Cardiac muscle cell (in vitro differentiated cells and primary cell): ENCODE measurements around the gene AP4B1. TPM values are rescaled to one million over a fixed set of nuclear protein-coding genes. Genes with fewer than 3 reads are reported as not detected.

Experiments
- DNase-seq, 2 donors: peaks; one replicate each; pipeline versions ENCODE4 v3.0.0 to v3.0.0-alpha.2; 2010 to 2017; ENCODE audit warnings: low read depth in 1 of 2, low spot score in 1 of 2
- H3K27ac ChIP-seq: fragments of 200-600 bp; sonication (generic); 2 replicates; pipeline ENCODE4 v1.5.1; 2016
- H3K27me3 ChIP-seq: fragments of 200-600 bp; sonication (generic); 2 replicates; pipeline ENCODE4 v1.6.0; 2016; ENCODE audit warnings: control low read depth
- H3K36me3 ChIP-seq: fragments of 200-600 bp; sonication (generic); 2 replicates; pipeline ENCODE4 v1.5.1; 2016; ENCODE audit warnings: control low read depth
- H3K4me1 ChIP-seq: fragments of 200-600 bp; sonication (generic); 2 replicates; pipeline ENCODE4 v1.8.1; 2017; ENCODE audit warnings: low read depth, mild to moderate bottlenecking, mixed run types
- H3K4me3 ChIP-seq: fragments of 200-600 bp; sonication (generic); 2 replicates; pipeline ENCODE4 v1.5.1; 2016; ENCODE audit warnings: mild to moderate bottlenecking
- H3K9me3 ChIP-seq: fragments of 200-600 bp; sonication (generic); 2 replicates; pipeline ENCODE4 v1.5.1; 2017; ENCODE audit warnings: low read depth, mild to moderate bottlenecking, control low read depth
- CTCF ChIP-seq: IDR thresholded peaks from 2 replicates; pipeline ENCODE4 v1.5.1; 2012; ENCODE audit warnings: low read depth, mild to moderate bottlenecking, low read length
- polyA plus RNA-seq: library from polyadenylated mRNA; unstranded; fragments of >200 nt; fragmentation: Nextera tagmentation; extraction: Ambion mirVana; gene quantifications from 2 replicates; pipeline ENCODE4 v1.2.1, GENCODE V29; 2016
- total RNA-seq: library from RNA; depleted of rRNA; stranded (reverse); fragments of >200 nt; gene quantifications from 2 replicates; pipeline ENCODE4 v1.2.3, GENCODE V29; 2016

The AP4B1 gene
- total and polyA plus RNA-seq, 2 experiments from 2014 or later: 18.3 to 18.8 TPM

- DNase-seq: no peak
- H3K27me3 ChIP-seq: no peaks in the 10 kb centered on the region
- TF ChIP-seq CTCF: no peak
- H3K36me3 ChIP-seq: no peaks in the 10 kb centered on the region
- H3K9me3 ChIP-seq: no peaks in the 10 kb centered on the region
- H3K4me3 ChIP-seq: no peak overlapping the region
- H3K4me1 ChIP-seq: no peaks in the 10 kb centered on the region
- no peak overlapping the region for H3K27ac ChIP-seq
These were observed 45.0 kb downstream of the AP4B1 start for GRCh38 chr1:113859478-113860175.

GRCh38 chr1:113858982-113859381 is 45.6 kb downstream of the AP4B1 start:
- Histone ChIP-seq H3K4me3 (no peak overlapping the region), H3K9me3 (no peaks in the 10 kb centered on the region), H3K4me1 (no peaks in the 10 kb centered on the region), H3K36me3 (no peaks in the 10 kb centered on the region), H3K27ac (no peak overlapping the region), H3K27me3 (no peaks in the 10 kb centered on the region)
- no peak for DNase-seq
- no peak for TF ChIP-seq CTCF

DNA sequence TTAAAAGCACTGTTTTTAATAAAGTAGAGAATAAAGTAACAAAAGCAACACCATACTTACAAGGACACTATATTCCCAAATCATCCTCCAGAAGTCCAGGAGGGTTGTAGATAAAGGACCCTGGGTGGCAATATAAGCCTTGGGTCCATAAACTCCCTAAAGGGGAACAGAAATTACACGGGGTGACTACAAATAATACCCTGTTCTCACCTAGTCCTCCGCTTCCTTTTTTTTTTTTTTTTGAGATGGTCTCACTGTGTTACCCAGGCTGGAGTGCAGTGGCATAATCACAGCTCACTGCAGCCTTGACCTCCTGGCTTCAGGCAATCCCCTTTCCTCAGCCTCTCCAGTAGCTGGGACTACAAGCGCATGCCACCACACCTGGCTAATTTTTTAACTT is 46.2 kb downstream of the AP4B1 start:
- H3K36me3 ChIP-seq: no peaks in the 10 kb centered on the region
- H3K4me1 ChIP-seq: no peaks in the 10 kb centered on the region
- no peak for DNase-seq
- H3K4me3 ChIP-seq: no peak overlapping the region
- no peaks in the 10 kb centered on the region for H3K27me3 ChIP-seq
- H3K9me3 ChIP-seq: no peaks in the 10 kb centered on the region
- no peak overlapping the region for H3K27ac ChIP-seq
- TF ChIP-seq CTCF: no peak

DNA sequence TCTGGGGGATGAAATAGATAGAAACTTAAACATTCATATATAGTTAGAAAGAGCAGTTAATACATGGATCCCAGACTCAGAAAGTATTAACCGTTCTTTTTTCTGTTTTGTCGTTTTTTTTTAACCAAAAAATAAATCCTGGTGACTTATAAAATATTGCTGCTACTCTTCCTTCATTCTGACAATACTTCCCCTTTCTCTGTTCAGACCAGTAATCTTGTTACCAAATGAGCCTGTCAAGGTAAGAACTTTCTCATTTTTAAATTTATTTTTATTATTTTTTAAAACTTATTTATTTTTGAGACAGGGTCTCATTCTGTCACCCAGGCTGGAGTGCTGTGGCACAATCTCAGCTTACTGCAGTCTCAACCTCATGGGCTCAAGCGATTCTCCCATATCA is 46.8 kb downstream of the AP4B1 start:
- Histone ChIP-seq H3K27ac (no peak overlapping the region), H3K9me3 (no peaks in the 10 kb centered on the region), H3K36me3 (no peaks in the 10 kb centered on the region), H3K4me3 (no peak overlapping the region), H3K4me1 (no peaks in the 10 kb centered on the region), H3K27me3 (no peaks in the 10 kb centered on the region)
- no peak for TF ChIP-seq CTCF
- DNase-seq: no peak

DNA sequence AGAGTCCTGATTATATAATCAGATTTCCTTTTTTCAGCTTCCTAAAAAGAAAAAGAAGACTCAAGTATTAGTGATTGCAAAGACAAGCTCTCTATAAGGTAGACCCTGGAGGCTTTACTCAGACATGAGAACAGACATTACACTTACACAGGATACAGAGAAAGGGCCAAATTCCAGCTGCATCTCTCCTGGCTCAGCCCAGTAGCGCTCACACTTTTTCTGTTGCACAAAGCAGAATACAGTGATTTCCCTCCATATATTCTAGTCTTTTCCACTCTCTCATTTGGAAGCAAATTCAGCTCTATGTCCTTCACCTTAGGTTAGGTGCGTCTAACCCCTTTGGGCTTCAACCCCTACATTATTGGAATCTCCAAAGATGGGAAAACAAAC is 48.2 kb downstream of the AP4B1 start:
- Histone ChIP-seq H3K27me3 (no peaks in the 10 kb centered on the region), H3K4me3 (no peak overlapping the region), H3K9me3 (no peaks in the 10 kb centered on the region), H3K27ac (no peak overlapping the region), H3K36me3 (no peaks in the 10 kb centered on the region), H3K4me1 (no peaks in the 10 kb centered on the region)
- no peak for TF ChIP-seq CTCF
- no peak for DNase-seq
